Activated CD4-positive, CD25-positive, alpha-beta regulatory T cell treated with anti-CD3 and anti-CD28 coated beads, Interleukin-2, amount 50 U/mL, for 24 hours (primary cell): ENCODE measurements around the gene PNPT1.
"Not testable (repeated sequence)": the region's sequence is repeated elsewhere in the genome, so short reads cannot be mapped to it uniquely, and the experiment has no call there.

Experiments used
- ATAC-seq, 2 donors: fragments of 150-1000 bp; cut with Tn5 transposase; one replicate each; pipeline ENCODE4 v1.10.0; 2021; ENCODE audit warnings: mild to moderate bottlenecking in 1 of 2, moderate library complexity in 1 of 2

Gene PNPT1

GRCh38 chr2:55653255-55653654 is 40.4 kb downstream of the PNPT1 start:
- ATAC-seq: no peak

- no peak for ATAC-seq
Measured at GRCh38 chr2:55649211-55649610, 44.4 kb downstream of the PNPT1 start.

- no peak for ATAC-seq
Measured at GRCh38 chr2:55636831-55637230, 56.8 kb downstream of the PNPT1 start.

GRCh38 chr2:55628931-55629330 is 64.7 kb downstream of the PNPT1 start:
- ATAC-seq: peak in 1 of 2 donors; percentile 49

GRCh38 chr2:55627915-55628314 is 65.7 kb downstream of the PNPT1 start:
- ATAC-seq: no peak

- no peak for ATAC-seq
Measured at GRCh38 chr2:55621802-55622201, 71.8 kb downstream of the PNPT1 start.

- no peak for ATAC-seq
Measured at GRCh38 chr2:55620123-55620779, 73.4 kb downstream of the PNPT1 start.

GRCh38 chr2:55618275-55619055 is 75.2 kb downstream of the PNPT1 start:
- peak; percentile 13 to 28 for ATAC-seq

- ATAC-seq: no peak
Measured at GRCh38 chr2:55618025-55618274, 75.7 kb downstream of the PNPT1 start.

- peak; percentile 85 to 92 for ATAC-seq
Measured at GRCh38 chr2:55617175-55618024, 76.2 kb downstream of the PNPT1 start, which contains the start of gene PPP4R3B. Gene PPP4R3B, minus strand, starts transcription at chr2:55617622. Its CDS starts 337 bp downstream, at chr2:55617285.

- ATAC-seq: no peak
Measured at GRCh38 chr2:55616551-55617174, 77.0 kb downstream of the PNPT1 start.

GRCh38 chr2:55611997-55612396 is 81.6 kb downstream of the PNPT1 start:
- ATAC-seq: no peak

GRCh38 chr2:55610954-55611743 is 82.5 kb downstream of the PNPT1 start:
- ATAC-seq: peak in 1 of 2 donors; percentile 49

GRCh38 chr2:55609938-55610578 is 83.6 kb downstream of the PNPT1 start:
- ATAC-seq: no peak

GRCh38 chr2:55609193-55609794 is 84.3 kb downstream of the PNPT1 start:
- no peak for ATAC-seq

- ATAC-seq: no peak
Measured at GRCh38 chr2:55607717-55608116, 85.9 kb downstream of the PNPT1 start.

- ATAC-seq: peak in 1 of 2 donors; percentile 13
Measured at GRCh38 chr2:55604027-55604565, 89.5 kb downstream of the PNPT1 start.

GRCh38 chr2:55601849-55602248 is 91.8 kb downstream of the PNPT1 start:
- ATAC-seq: no peak

- ATAC-seq: no peak
Measured at GRCh38 chr2:55598056-55598795, 95.4 kb downstream of the PNPT1 start.

- not testable (repeated sequence) for ATAC-seq
Measured at GRCh38 chr2:55596795-55597194, 96.8 kb downstream of the PNPT1 start.
